ENCODE measurements around the gene POTEH. TPM values are rescaled to one million over a fixed set of nuclear protein-coding genes. Genes with fewer than 3 reads are reported as not detected.
"Not testable (repeated sequence)": the region's sequence is repeated elsewhere in the genome, so short reads cannot be mapped to it uniquely, and the experiment has no call there.

The POTEH gene
- total RNA-seq, 1 donor from 2014 or later, result not detected

DNA sequence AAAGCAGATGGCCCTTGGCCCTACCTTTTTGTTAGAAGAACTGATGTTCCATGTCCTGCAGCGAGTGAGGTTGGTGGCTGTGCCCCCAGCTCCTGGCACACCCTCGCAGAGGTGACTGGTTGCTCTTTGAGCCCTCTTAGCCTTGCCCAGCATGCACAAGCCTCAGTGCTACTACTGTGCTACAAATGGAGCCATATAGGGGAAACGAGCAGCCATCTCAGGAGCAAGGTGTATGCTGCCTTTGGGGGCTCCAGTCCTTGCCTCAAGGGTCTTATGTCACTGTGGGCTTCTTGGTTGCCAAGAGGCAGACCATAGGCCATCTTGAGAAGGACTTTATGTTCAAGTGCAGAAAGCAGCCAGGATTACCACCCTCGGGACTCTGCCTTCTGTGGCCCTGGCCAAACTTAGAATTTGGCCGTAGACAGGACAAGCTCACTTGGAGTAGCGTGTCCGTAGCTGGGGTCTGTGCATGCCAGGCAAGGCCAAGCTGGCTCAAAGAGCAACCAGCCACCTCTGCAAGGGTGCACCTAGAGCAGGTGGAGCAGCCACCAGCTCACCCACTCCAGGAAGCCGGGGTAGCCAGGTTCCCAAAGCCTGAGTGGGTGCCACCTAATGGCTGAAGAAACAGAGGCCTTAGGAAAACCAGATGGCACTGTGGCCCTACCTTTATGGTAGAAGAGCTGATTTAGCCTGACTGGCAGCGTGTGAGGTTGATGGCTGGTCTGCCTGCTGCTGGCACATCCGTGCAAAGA is 48.5 kb downstream of the POTEH start:
- DNase-seq, result not testable (repeated sequence)

DNA sequence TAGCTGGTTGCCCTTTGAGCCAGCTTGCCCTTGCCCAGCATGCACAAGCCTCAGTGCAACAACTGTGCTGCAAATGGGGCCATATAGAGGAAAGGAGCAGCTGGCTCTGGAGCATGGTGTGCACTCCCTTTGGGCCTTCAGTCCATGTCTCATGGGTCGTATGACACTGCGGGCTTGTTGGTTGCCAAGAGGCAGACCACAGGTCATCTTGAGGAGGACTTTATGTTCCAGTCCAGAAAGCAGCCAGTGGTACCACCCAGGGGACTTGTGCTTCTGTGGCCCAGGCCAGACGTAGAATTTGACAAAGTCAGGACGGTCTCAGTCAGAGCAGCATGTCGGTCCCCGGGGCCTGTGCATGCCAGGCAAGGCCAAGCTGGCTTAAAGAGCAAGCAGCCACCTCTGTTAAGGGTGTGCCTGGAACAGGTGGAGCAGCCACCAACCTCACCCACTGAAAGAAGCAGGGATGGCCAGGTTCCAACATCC is 49.1 kb downstream of the POTEH start:
- DNase-seq, result not testable (repeated sequence)

DNA sequence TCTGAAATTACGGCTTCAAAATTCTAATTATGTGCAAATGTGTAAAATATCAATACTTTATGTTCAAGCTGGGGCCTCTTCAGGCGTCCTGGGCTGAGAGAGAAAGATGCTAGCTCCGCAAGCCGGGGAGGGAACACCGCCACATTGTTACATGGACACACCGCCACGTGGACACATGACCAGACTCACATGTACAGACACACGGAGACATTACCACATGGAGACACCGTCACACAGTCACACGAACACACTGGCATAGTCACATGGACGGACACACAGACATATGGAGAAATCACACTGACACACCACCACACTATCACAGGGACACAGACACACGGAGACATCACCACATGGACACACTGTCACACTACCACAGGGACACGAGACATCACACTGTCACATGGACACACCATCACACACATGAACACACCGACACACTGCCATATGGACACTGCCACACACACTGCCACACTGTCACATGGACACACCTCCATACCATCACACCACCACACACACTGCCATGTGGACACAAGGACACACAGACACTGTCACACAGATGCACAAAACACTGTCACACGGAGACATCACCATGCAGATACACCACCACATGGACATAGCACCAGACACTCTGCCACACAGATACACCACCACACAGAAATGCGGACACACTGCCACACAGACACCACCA is 58.0 kb downstream of the POTEH start:
- not testable (repeated sequence) for DNase-seq

DNA sequence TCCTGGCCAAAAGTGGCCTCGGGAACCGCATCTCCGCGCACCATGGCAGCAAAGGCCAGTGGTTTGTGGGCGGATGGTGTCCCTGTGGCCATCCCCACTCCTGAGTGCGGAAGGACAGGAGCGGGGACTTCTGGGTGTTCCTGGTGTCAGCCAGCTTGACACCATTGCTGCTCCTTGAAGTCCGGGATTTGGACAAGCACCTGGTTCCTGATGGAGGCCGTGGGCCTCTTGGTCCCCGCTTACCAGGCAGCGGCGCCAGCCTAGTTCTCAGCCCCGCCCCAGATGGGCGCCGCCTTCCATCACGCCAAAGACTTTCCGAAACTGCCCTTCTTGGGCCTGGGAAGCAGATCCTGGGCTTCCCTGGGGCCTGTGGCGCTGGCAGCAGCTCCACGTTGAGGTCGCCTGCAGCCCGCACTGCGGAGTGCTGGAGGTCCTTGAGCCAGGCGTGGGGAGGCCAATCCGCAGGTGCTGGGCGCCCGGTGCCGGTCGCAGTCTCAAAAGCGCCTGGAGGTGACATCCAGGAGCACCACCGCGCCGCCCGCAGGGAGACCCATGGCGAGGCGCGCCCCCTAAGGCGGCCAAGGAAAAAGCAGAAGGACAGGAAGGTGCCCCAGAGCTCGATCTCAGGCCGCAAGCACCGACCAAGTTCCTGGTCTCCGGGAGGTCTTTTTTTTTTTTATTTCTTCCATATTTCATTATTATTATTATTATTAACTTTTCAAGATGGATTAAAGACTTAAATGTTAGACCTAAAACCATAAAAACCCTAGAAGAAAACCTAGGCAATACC is 59.5 kb downstream of the POTEH start:
- not testable (repeated sequence) for DNase-seq

DNA sequence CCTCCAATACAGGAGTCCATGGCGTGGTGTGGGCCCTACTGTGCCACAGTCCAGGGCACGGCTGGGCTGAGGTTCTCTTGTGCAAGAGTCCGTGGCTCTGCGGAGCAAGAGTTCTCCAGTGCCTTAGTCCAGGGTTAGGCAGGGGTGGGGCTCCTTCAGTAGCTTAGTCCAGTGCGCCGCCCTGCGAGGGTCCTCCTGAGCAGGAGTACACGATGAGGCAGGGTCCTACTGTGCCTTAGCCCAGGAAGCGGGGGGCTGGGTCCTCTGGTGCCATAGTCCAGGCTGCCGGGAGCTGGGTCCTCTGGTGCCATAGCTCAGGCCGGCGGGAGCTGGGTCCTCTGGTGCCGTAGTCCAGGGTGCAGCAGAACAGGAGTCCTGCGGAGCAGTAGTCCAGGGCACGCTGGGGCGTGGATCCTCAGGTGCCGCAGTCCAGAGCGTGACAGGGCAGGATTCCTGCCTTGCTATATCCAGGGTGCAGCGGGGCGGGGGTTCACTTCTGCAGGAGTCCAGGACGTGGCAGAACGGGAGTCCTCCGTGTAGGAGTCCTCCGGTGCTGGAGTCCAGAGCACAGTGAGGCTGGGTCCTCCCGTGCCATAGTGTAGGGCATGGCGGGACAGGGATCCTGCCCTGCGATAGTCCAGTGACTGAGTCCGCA is 69.7 kb downstream of the POTEH start:
- not testable (repeated sequence) for DNase-seq

DNA sequence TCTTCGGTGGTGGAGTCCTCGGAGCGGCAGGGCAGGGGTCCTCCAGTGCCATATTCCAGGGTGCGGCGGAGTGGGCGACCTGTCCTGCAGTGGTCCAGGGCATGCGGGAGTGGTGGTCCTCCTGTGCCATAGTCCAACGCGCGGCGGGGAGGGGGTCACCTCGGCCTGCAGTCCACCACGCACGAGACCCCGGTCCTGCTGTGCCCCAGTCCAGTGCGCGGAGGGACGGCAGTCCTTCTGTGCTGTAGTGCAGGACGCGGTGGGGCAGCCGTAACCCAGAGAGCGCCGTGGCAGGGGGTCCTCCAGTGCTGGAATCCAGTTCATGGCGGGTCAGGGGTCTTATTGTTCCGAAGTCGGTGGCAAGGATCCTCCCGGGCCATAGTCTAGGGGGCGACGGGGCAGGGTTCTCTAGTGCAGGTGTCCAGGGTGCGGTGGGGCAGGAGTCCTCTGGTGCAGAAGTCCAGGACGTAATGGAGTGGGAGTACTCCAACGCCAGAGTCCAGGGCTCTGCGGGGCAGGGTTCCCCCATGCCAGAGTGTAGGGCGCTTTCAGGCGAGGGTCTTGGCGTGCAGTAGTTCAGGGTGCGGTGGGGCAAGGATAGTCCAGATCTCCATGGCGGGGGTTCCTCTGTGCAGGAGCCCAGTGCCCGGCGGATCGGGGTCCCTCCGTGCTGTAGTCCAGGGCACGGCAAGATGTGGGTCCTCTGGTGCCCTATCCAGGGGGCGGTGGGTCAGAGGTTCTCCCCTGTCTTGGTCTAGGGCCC is 70.7 kb downstream of the POTEH start:
- not testable (repeated sequence) for DNase-seq

DNA sequence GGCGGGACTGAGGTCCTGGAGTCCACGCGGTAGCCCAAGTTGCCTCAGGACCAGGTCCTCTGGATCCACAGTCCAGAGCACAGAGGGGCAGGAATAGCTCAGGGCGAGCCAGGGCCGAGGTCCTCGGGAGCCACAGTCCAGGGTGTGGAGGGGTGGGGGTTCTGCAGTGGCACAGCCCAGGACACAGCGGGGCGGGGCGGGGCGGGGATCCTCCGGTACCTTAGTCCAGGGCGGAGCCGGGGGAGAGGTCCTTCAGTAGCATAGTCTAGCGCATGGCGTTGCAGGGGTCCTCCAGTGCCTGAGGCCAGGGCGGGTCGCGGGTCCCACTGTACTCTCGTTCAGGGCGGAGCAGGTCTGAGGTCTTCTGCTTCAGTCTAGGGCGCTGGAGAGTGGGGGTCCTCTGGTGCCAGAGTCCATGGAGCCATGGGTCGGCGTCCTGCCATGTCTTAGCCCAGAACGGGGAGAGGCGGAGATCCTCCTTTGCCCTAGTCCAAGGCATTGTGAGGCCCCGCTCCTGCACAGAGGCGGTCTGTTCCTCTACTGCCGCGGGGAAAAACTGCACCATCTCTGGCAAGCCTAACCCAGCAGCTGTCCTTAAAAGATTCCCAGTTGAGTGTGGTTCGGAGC is 71.4 kb downstream of the POTEH start:
- DNase-seq, result not testable (repeated sequence)

DNA sequence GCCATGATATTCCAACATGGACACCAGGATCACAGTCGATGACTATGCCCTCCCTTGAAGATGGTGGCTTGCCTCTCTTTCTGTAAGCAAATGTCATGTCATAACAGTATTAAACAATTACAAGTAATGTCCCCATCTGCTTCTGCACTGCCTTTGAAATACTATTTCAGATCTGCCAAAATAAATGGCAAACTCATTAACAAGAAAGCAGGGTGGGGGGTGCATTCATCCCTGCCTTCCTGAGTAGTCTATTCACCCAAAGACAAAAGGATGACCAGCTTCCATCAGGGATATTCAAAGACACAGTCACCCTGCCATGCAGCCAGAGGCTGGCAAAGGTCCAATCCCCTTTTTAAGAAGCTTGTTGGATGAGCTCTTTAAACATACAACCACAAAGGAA is 73.7 kb downstream of the POTEH start:
- DNase-seq, result not testable (repeated sequence)

Small RNA genes lying within 50 kb of the gene (small RNA-seq; reads per million reads assigned to genes)
- not detected for gene RNU6-816P

Other genes with a start within 250 kb of the POTEH start
- gene OR11H1, start 161.8 kb upstream of the POTEH start, total RNA-seq, result not detected

Data from occipital lobe (tissue), 3 donors.